Neural crest cell (in vitro differentiated cells): Measurements from ENCODE around the gene SZRD1. TPM values are rescaled to one million over a fixed set of nuclear protein-coding genes. Genes with fewer than 3 reads are reported as not detected.

ENCODE experiments used
- DNase-seq: peaks from one replicate; pipeline ENCODE4 v3.0.0; 2021; ENCODE audit warnings: low read depth, mixed read lengths, low spot score
- H3K27ac Mint-ChIP-seq: one replicate; pipeline ENCODE4 v1.8.0; 2021; ENCODE audit warnings: mild to moderate bottlenecking, mixed read lengths; ENCODE audit not compliant: unreplicated experiment
- H3K27me3 Mint-ChIP-seq: 2 replicates; pipeline ENCODE4 v1.8.0; 2021; ENCODE audit warnings: low read depth, mild to moderate bottlenecking, mixed read lengths
- H3K36me3 Mint-ChIP-seq: 2 replicates; pipeline ENCODE4 v1.8.0; 2021; ENCODE audit warnings: low read depth, mild to moderate bottlenecking, mixed read lengths
- H3K4me1 Mint-ChIP-seq: 2 replicates; pipeline ENCODE4 v1.8.0; 2021; ENCODE audit warnings: mixed read lengths
- H3K4me3 Mint-ChIP-seq: one replicate; pipeline ENCODE4 v1.8.0; 2021; ENCODE audit warnings: mild to moderate bottlenecking, mixed read lengths
- H3K9me3 Mint-ChIP-seq: 2 replicates; pipeline ENCODE4 v1.8.0; 2021; ENCODE audit warnings: mixed read lengths
- CTCF ChIP-seq: fragments of 200-600 bp; sonication (generic); conservative IDR thresholded peaks from 2 replicates; pipeline ENCODE4 v1.5.0; 2021; ENCODE audit warnings: antibody characterized with exemption, mild to moderate bottlenecking
- total RNA-seq: library from RNA; stranded (reverse); gene quantifications from 2 replicates; pipeline ENCODE4 v1.2.1, GENCODE V29; 2021

Gene SZRD1
- total RNA-seq, 1 donor from 2014 or later = 153 TPM

- no peak overlapping the region for H3K27ac Mint-ChIP-seq
- H3K9me3 Mint-ChIP-seq = no peaks in the 10 kb centered on the region
- H3K4me1 Mint-ChIP-seq = peaks cover 29% of the 10 kb centered on the region
- H3K4me3 Mint-ChIP-seq = peak overlapping the region; percentile 56
- DNase-seq = no peak
- H3K27me3 Mint-ChIP-seq = no peaks in the 10 kb centered on the region
- no peaks in the 10 kb centered on the region for H3K36me3 Mint-ChIP-seq
- no peak for TF ChIP-seq CTCF
These were observed 18.4 kb upstream of the SZRD1 start for GRCh38 chr1:16348414-16349182.

GRCh38 chr1:16349847-16350406, 17.1 kb upstream of the SZRD1 start:
- Mint-ChIP-seq H3K27ac (no peak overlapping the region), H3K4me1 (peaks cover 29% of the 10 kb centered on the region), H3K36me3 (no peaks in the 10 kb centered on the region), H3K4me3 (peak overlapping the region; percentile 50), H3K27me3 (no peaks in the 10 kb centered on the region), H3K9me3 (no peaks in the 10 kb centered on the region)
- no peak for DNase-seq
- no peak for TF ChIP-seq CTCF

GRCh38 chr1:16351456-16351993, 15.5 kb upstream of the SZRD1 start:
- peak overlapping the region; percentile 98 for H3K4me3 Mint-ChIP-seq
- H3K27me3 Mint-ChIP-seq = no peaks in the 10 kb centered on the region
- H3K27ac Mint-ChIP-seq = peak overlapping the region; percentile 90
- TF ChIP-seq CTCF = no peak
- no peaks in the 10 kb centered on the region for H3K9me3 Mint-ChIP-seq
- peaks cover 29% of the 10 kb centered on the region for H3K4me1 Mint-ChIP-seq
- DNase-seq = no peak
- no peaks in the 10 kb centered on the region for H3K36me3 Mint-ChIP-seq

GRCh38 chr1:16351994-16352841, 14.8 kb upstream of the SZRD1 start, which contains the start of gene FBXO42:
Gene FBXO42, minus strand, starts transcription at chr1:16352480. Its CDS starts 37,062 bp downstream, at chr1:16315418.
- Mint-ChIP-seq H3K36me3 (no peaks in the 10 kb centered on the region), H3K4me3 (peak within 1 kb of the TSS; percentile 98), H3K27ac (peak within 1 kb of the TSS; percentile 93), H3K4me1 (peaks cover 29% of the 10 kb centered on the region), H3K27me3 (no peaks in the 10 kb centered on the region), H3K9me3 (no peaks in the 10 kb centered on the region)
- peak; percentile 58 for TF ChIP-seq CTCF
- peak; percentile 90 for DNase-seq

GRCh38 chr1:16352842-16353535, 14.1 kb upstream of the SZRD1 start:
- H3K4me1 Mint-ChIP-seq = peaks cover 29% of the 10 kb centered on the region
- peak overlapping the region; percentile 93 for H3K27ac Mint-ChIP-seq
- peak overlapping the region; percentile 98 for H3K4me3 Mint-ChIP-seq
- no peaks in the 10 kb centered on the region for H3K36me3 Mint-ChIP-seq
- no peaks in the 10 kb centered on the region for H3K27me3 Mint-ChIP-seq
- no peaks in the 10 kb centered on the region for H3K9me3 Mint-ChIP-seq
- no peak for DNase-seq
- TF ChIP-seq CTCF = no peak
